Esophagus squamous epithelium (tissue), 4 donors: ENCODE measurements around the gene PODNL1.

ENCODE experiments used
- POLR2A ChIP-seq, 4 donors: fragments of 450-650 bp; IDR thresholded peaks; one replicate each; pipeline ENCODE4 v1.6.1; 2017; ENCODE audit warnings: antibody characterized with exemption in 4 of 4, mild to moderate bottlenecking in 4 of 4, moderate library complexity in 3 of 4
- TF ChIP-seq, protein P1 (sequence below), 6 experiments: fragments of 450-650 bp in 4 of 6; fragments of 200-600 bp in 2 of 6; sonication (generic) in 2 of 6; IDR thresholded peaks; one replicate each; pipeline ENCODE4 v1.5.1; 2016 to 2019; ENCODE audit warnings: antibody characterized with exemption in 6 of 6, mild to moderate bottlenecking in 4 of 6, moderate library complexity in 4 of 6

DNA sequence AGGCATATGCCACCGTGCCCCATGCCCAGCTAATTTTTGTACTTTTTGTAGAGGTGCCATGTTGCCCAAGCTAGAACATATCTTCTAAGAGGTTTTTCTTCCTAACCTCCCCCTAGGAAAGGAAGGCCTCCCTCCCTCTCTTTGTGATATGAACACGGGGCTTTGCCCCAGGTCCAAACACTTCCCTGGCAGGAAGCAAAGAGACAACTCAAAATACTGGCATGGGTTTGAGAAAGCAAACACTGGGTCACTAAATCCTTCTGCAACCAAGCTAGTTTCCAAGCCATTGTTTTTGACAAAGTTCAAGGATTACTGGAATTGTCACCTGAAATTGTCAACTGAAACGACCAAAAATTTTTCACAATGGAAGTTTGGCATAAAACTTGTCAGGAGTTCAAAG, 23.4 kb downstream of the PODNL1 start:
- no peak for TF ChIP-seq POLR2A (IDR thresholded peaks at IDR 0.05)
- TF ChIP-seq, protein P1, sequence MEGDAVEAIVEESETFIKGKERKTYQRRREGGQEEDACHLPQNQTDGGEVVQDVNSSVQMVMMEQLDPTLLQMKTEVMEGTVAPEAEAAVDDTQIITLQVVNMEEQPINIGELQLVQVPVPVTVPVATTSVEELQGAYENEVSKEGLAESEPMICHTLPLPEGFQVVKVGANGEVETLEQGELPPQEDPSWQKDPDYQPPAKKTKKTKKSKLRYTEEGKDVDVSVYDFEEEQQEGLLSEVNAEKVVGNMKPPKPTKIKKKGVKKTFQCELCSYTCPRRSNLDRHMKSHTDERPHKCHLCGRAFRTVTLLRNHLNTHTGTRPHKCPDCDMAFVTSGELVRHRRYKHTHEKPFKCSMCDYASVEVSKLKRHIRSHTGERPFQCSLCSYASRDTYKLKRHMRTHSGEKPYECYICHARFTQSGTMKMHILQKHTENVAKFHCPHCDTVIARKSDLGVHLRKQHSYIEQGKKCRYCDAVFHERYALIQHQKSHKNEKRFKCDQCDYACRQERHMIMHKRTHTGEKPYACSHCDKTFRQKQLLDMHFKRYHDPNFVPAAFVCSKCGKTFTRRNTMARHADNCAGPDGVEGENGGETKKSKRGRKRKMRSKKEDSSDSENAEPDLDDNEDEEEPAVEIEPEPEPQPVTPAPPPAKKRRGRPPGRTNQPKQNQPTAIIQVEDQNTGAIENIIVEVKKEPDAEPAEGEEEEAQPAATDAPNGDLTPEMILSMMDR (IDR thresholded peaks at IDR 0.05), result no peak
